NOMO-1 treated with dmso at 0.1 percent for 144 hours (cell line): ENCODE results near the gene CIDEB.

ENCODE experiments used
- DNase-seq: peaks from one replicate; lab custom pipeline; 2025; ENCODE audit not compliant: unreplicated experiment; lab: John Stamatoyannopoulos, UW

Gene CIDEB

DNA sequence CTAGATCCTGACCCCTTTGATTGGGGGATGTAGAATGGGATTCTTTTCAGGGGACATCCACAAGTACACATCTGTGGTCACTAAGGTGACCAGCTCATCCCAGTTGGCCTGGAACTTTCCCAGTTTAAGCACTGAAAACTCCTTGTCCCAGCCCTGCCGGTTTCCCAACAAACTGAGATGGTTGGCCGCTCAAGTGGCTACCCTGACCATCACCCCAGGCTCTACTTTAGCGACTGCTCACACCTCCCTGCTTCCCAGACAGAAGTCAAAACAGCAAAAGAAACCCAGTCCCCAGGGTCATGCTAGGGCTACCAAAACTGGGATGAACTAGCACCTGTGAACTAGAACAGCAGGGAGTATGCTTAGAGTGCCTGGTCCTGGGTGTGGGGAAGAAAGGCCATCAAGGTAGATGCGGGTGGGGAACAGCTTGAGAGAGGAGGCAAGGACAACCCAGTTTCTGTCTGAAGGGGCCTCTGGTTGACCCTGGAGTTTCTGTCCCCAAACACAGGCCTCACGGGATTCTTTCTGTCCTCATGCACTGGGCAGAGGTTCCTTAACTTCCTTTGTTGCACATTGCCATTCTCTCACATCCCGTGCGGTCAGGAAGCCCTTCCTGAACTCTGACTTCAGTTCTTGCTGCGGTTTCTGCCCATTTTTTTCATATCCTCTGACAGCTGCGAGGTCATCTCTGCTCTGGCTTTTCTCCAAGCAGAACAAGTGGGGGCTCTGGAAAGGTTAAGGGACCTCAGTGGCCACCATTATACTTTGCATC, 5.1 kb upstream of the CIDEB start:
- DNase-seq: peak; percentile 82

DNA sequence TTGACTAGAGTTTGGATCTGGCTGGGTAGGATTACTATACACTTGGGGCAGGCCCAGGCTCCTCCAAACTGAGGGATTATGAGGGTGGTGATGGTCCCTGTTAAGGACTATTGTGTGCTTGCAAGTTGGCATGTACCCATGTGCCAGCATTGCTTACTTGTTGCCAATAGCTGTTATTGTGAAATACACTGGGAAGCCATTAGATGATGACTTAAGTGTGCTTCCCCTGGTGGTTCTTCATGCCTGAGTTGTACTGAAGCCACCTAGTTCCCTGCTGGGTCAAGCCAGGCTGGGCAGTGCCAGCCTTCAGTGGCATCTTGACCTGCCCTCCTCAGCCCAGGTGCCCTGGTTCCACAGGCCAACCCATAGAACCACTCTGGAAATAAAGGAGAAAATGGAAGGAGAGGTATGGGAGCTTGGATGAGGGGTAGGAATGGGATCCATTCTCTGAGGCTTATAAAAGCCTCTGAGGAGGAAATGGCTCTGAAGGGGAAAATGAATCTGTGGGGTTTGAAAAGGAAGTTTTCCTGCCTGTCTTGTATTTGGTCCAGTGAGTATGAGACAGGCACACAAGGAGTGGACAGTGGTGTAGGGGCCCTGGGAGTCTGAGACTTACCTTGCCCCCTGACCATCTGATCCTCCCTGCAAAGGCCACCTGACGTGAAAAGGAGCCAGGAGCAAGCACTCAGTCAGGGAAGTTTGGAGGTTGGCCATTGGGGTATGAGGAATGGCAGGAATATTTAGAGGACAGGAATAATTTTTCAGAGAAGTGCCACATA, 4.2 kb upstream of the CIDEB start:
- DNase-seq: no peak

DNA sequence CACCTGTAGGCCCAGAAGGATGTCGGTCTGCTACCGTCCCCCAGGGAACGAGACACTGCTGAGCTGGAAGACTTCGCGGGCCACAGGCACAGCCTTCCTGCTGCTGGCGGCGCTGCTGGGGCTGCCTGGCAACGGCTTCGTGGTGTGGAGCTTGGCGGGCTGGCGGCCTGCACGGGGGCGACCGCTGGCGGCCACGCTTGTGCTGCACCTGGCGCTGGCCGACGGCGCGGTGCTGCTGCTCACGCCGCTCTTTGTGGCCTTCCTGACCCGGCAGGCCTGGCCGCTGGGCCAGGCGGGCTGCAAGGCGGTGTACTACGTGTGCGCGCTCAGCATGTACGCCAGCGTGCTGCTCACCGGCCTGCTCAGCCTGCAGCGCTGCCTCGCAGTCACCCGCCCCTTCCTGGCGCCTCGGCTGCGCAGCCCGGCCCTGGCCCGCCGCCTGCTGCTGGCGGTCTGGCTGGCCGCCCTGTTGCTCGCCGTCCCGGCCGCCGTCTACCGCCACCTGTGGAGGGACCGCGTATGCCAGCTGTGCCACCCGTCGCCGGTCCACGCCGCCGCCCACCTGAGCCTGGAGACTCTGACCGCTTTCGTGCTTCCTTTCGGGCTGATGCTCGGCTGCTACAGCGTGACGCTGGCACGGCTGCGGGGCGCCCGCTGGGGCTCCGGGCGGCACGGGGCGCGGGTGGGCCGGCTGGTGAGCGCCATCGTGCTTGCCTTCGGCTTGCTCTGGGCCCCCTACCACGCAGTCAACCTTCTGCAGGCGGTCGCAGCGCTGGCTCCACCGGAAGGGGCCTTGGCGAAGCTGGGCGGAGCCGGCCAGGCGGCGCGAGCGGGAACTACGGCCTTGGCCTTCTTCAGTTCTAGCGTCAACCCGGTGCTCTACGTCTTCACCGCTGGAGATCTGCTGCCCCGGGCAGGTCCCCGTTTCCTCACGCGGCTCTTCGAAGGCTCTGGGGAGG, 3.1 kb upstream of the CIDEB start, which contains the start of gene LTB4R:
Gene LTB4R, plus strand, starts transcription at position 857 of the 959 bp plus-strand sequence. CDS start 4,150 bp downstream, outside the sequence.
- peak; percentile 81 for DNase-seq

DNA sequence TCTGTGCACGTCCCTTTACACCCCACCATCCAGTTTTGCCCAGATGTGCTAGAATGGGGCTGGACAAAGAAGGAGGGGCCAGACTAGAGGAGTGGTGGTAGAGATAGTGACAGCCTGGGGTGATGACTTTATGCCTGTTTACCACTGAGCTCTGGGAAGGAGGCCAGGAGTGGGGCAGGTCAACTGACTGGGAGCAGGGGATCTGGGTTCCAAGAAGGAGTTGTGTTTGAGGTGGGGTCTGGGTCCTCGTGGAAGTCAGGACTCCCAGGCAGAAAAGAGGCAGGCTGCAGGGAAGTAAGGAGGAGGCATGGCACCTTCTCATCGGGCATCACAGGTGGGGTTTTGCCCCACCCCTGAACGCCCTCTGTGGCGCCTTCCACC, 2.5 kb upstream of the CIDEB start:
- no peak for DNase-seq

DNA sequence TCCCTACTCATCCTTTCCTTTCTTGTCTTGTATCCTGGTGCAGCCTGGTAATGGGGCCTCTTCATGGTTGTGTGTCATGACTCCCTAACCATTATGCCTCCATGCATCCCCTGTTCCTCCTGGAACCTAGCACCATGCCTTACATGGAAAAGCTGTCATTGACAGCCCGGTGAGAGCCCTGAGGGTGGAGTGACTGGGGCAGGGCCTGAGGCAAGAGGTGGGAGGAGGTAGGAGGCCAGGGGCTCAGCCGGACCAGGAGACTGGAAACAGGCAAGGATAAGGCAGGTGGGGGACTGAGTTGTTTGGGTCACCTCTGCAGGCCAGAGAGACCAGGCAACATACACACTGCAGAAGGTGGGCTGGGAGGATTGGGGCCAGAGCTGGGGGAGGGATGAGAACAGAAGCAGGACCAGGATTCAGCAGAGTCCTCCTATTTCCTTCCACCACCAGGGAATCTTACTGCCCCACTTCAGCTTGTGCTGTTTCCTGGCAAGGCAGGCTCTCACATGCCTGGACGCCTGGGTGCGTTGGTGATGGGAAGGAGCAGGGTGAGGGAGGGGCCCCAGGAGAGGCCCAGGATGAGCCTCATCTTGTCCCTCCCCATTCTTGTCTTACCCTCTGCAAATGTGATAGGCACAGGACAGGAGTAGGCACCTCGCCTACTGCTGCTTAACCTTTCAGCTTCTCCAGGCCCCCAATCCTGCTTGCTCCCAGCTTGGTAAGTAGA, 1.9 kb upstream of the CIDEB start, which contains the start of gene LTB4R2:
Gene LTB4R2, plus strand, starts transcription at position 603 of the 727 bp plus-strand sequence. CDS start 525 bp downstream, outside the sequence.
- no peak for DNase-seq

DNA sequence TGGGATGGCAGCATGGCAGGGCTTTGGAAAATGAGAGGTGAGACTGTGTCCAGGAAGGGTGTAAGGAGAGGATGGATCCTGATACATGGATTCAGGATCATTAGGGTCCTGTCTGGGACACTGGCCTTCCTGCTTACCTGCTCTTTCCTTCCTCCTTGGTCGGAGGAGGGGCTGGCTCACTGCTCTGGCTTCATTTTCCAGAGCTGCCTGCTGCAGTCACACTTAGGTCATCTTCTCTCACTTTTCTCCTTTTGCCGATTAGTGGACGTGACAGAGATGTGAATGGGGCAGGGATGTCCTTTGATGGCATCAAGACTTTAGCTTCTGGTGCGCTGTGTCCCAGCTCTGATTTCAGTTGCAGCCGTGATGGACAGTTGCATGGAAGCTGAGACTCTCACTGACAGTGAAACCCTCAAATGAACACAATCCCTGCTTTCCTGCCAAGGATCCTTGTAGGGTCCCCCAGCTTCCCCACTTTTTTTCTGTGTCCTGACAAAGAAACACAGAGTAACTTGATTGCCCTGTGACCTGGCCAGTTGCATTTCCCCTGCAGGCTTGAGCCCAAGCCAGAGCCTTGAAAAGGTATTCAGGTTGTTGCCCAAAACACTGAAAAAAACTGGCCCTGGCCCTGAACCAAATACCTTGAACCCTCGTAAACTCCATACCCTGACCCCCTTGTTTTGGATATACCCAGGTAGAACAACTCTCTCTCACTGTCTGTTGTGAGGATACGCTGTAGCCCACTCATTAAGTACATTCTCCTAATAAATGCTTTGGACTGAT, 756 bp upstream of the CIDEB start:
- no peak for DNase-seq

DNA sequence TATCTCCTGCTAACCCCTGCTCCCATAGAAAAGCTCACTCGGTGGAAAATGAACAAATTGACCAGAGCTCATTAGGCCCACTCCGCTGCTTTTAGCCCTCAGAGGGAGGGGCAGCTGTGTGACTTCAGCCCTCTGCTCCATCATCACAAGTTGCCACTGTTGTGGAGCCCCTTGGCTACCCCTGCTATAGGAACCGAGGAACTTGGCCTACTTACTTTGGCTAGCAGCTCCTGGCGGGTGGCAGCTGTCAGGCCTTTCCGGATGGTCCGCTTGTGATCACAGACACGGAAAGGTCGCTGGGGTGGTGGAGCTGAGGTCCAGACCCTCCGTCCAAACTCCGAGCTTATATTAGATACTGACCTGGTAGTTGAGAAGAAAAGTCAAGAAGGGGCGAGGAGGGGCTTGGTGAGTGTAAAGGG, 612 bp downstream of the CIDEB start:
- DNase-seq: no peak

DNA sequence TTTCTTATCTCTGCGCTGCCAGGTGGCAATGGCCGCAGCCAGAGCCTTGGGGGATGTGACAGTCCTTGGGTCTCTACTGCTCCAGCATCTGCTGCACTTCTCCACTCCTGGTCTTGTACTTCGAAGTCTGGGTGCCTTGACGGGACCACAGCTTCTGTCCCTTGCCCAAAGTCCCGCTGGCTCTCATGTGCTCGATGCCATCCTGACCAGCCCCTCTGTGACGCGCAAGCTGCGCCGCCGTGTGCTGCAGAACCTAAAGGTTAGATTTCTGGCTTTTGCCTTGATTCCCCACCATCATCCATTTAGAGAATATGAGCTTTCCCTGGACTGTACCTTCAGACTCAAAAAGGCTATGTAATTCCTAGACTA, 3.8 kb downstream of the CIDEB start:
- no peak for DNase-seq

DNA sequence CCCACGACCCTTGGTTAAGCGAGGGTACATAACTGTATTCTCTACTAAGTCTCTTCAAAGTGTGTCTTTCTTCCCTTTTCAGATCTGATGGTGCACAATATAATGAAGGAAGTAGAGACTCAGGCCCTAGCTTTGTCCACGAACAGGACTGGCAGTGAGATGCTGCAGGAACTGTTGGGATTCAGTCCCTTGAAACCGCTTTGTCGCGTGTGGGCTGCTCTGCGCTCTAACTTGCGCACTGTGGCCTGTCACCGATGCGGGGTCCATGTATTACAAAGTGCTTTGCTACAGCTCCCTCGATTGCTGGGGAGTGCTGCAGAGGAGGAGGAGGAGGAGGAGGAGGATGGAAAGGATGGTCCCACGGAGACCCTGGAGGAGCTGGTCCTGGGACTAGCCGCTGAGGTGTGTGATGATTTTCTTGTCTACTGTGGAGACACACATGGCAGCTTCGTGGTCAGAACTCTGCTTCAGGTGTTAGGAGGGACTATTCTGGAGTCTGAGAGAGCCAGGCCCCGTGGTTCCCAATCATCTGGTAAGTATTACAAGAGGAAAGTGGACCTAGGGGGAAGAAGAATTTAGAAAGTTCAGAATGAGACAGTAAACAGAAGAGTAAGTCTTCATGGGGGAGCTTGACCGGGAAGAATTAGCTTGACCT, 7.3 kb downstream of the CIDEB start:
- DNase-seq: no peak

DNA sequence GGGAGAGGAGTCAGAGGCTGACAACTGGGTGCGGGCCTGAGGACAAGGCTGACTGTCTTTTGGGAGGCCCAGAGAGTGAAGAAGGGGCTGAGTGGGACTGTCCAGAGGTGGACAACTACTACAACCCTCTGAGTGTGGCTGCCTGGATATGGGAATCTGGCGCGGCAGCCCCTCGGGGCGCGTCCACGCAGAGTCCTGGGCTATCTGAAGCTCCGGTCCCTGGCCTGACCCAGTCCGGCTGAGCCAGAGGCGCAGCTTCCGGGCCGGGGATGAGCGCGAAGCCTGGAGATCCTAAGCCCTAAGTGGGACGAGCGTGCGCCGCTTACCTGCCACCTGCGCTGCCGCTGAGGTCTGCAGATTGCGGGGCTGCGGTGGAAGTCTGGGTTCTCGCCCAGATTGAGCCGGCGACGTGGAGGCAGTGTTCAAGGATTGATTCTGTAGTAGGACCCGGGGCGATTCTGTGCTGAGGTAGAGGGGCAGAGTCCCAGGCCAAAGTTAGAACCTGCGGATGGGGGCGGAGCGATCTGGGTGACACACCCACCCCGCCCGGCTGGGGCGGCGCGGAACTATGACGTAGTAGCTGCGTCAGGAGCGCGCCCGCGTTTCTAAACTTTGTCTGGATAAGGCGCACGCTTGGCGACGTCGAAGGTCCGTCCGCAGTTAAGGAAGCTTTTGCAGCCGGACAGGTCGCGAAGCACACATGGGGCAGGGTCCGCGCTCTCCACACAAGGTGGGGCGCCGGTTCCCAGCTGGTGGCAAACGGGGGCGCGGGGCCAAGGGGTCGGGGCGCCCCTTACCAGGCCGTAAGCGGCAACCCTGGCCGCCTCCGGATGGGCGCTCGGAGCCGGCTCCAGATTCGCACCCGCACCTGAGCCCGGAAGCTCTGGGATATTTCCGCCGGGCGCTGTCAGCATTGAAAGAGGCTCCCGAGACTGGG, 8.3 kb downstream of the CIDEB start, which contains the start of the genes DHRS1 and NOP9:
Gene DHRS1, minus strand, starts transcription at position 526 of the 937 bp plus-strand sequence. CDS start 674 bp downstream, outside the sequence.
Gene NOP9, plus strand, starts transcription at position 596 of the 937 bp plus-strand sequence. Its CDS starts 105 bp downstream, at position 701.
- DNase-seq: peak; percentile 73

DNA sequence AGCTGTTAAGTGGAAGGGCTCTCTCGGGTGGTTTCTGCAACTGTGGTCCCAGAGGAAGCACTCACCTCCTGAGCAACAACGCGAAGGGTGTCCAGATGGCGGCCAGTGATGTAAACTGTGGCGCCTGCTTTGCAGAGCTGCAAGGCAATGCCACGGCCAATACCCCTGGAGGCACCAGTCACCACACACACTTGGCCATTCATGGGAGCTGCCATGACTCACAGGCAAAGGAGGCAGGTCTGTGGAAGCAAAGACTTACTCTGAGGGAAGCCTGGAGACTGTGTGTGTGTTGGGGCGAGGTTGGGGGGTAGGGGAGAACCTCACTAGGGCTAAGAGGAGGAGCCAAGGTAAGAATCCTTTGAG, 8.9 kb downstream of the CIDEB start:
- no peak for DNase-seq

DNA sequence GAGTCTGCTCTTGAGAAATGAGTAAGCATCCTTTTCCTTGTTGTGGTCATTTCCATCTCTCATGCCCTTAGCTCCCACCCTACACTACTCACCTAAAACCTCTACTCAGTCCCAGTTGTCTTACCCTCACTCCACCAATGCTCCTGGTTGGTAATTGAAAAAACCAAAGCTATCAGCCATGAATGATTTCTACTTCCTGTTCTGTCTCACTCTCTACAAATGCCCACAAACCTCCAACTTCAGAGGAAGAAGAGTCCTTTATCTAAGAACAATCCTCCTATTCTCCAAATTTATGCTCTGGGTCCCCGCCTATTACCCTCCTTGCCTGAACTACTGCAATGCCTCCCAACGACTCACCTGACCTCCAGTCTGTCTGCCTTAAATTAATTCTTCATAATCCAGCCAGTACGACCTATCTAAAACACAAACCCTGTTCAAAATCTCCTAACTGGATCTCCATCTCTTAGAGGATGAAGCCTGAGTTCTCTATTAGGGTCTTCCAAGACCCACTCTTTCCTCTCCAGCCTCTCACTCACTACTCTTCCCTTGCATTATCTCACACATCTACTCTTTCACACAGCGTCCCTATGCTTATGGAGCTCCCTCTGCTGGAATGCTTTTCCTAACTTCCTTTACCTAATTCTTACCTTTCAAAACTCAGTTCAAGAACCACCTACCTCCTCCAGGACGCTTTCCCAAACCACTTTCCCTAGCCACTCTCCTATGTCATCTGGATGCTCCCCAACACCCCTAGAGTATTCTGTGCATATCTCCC, 10.4 kb downstream of the CIDEB start:
- DNase-seq: no peak

DNA sequence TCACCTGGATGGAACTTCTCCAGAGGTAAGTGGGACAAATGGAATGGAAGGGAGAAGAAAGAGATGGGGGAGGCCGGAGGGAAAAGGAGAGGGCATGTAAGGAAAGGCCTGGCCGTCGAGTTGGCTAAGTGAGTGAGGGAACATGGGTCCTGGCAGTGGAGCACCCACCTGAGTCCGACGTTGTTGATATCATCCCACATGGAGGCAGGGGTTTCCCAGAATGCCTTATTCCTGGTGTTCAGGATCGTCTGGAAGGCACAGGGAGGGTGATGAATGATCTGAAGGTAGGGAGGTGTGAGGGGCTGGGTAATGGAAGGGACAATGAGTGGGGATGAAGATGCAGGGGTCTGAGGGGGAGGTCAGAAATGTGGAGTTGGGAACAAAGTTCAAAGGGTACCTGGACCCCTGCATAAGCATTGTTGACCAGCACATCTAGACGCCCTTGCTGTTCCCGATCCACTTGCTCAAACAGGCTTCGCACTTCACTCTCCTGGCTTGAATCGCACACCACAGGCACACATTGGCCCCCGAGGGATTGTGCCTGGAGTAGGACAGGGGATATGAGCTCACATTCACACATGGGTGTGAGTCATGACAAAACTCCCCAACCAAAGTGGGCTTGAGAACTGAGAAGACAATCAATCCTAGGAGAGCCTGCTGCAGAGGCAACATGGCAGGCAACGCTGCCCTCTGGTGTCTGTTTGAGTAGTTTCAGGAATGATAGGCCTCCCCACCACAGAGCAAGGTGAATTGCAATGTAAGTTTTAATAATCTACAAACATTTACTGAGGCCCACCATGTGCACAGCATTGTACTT, 11.2 kb downstream of the CIDEB start:
- DNase-seq: peak; percentile 42

DNA sequence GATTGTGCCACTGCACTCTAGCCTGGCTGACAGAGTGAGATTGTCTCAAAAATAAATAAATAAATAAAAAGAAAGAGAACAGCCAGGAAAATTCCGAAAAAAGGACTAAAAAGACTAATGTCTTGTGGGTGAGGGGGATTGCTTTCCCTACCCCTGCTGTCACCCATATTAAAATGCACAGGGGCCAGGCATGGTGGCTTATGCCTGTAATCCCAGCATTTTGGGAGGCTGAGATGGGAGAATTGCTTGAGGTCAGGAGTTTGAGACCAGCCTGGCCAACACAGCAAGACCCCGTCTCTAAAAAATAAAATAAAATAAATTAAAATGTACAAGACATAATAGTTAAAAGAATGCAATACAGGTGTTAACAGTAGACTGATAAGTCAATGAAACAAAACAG, 14.3 kb downstream of the CIDEB start:
- DNase-seq: no peak

DNA sequence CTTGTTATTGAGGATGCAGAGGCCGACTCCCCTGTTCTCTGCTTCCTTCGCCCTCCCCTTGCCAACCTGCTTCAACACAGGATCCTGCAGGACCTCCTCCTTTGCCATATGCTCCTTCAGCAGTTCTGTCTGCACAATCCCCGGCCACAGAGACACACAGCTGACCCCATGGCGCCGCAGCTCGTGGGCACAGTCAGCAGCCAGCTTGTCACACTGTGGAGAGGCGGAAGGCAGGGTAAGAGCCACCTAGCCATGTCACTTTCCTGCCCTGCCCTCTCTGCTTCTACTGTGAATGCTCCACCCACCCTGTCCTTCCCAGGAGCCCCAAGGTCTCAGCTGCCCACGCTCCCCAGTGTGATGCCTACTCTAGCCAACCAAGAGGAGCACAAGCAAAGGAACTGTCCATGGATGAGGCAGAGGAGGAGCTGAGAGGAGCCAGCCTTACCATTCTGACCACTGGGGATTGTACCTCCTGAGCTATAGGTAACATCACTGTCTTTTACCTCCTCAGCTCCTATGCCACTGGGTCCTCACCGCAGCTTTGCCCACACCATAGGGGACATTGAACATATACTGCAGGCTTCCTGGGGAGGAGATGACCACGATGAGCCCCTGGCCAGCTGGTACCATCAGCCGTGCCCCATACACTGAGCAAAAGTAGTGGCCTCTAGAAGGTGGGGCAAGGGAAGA, 15.5 kb downstream of the CIDEB start:
- no peak for DNase-seq
